Spleen (tissue), 7 donors: ENCODE data around the gene MYMX.

Experiments used
- CTCF ChIP-seq, 11 experiments: fragments of 200-600 bp in 7 of 11; fragments of 450-650 bp in 4 of 11; sonication (generic) in 4 of 11; IDR thresholded peaks in 8 of 11; conservative IDR thresholded peaks in 3 of 11; 1 replicate in 7 of 11; 2 replicates in 4 of 11; pipeline versions ENCODE4 v1.4.0 to v1.8.0; 2016 to 2021; ENCODE audit warnings: antibody characterized with exemption in 11 of 11, inconsistent platforms in 4 of 11, mild to moderate bottlenecking in 1 of 11
- POLR2A ChIP-seq, 3 donors: fragments of 450-650 bp; IDR thresholded peaks; one replicate each; pipeline ENCODE4 v1.5.1; 2017; ENCODE audit warnings: antibody characterized with exemption in 3 of 3, mild to moderate bottlenecking in 1 of 3
- POLR2AphosphoS5 ChIP-seq, 3 donors: sonication (generic); formaldehyde crosslinking; IDR thresholded peaks; one replicate each; pipeline ENCODE4 v1.5.1; 2017; ENCODE audit warnings: antibody characterized with exemption in 3 of 3
- donor health status: DM: no; HTN: no; CAD: no; lungs with moderate emphysema.
- donor health status: DM: no; HTN: no; CAD: no.
- donor health status: DM: no; HTN: no; CAD: no.

- no peak for TF ChIP-seq CTCF (IDR thresholded peaks at IDR 0.05 in 8 of 11, conservative IDR thresholded peaks at IDR 0.05 in 3 of 11)
- no peak for TF ChIP-seq POLR2AphosphoS5 (IDR thresholded peaks at IDR 0.05)
- TF ChIP-seq POLR2A (IDR thresholded peaks at IDR 0.05), result no peak
Observed at GRCh38 chr6:44179648-44180047, 37.1 kb upstream of the MYMX start.
